ENCODE data around the gene MCTP2. TPM values are rescaled to one million over a fixed set of nuclear protein-coding genes. Genes with fewer than 3 reads are reported as not detected.

The MCTP2 gene
- total and polyA plus RNA-seq, 2 of the 13 experiments (the other 11 are each of a cell fraction or from before 2014, with no cell fraction given) = 5.1 to 8.6 TPM

GRCh38 chr15:94286583-94286982 is 55.2 kb downstream of the MCTP2 start:
- ChIA-PET CTCF (ENCODE audit: low intra/inter-chr PET ratio, low total read pairs) (no interaction called here), POLR2A (no interaction called here)
- WGBS (ENCODE audit: low lambda C conversion rate) = 50% methylated on average over 3 of the region's 3 CpGs
- Histone ChIP-seq H4K20me1 (ENCODE audit: insufficient read depth, low read length) (no peaks in the 10 kb centered on the region), H3K9me3 (ENCODE audit: low read length) (no peaks in the 10 kb centered on the region; the same call in 1 of the 2 replicates), H3K9ac (ENCODE audit: insufficient read depth, low read depth, low read length) (no peak overlapping the region), H3K27me3 (ENCODE audit: control insufficient read depth in 1 of 2, insufficient read depth in 2 of 2, low read length in 2 of 2) (no peaks in the 10 kb centered on the region), H2AFZ (ENCODE audit: low read length) (no peak overlapping the region), H3K4me3 (replicated peaks in 1 of 3; ENCODE audit: insufficient read depth in 1 of 3, low read depth in 2 of 3, low read length in 3 of 3) (no peak overlapping the region), H3K36me3 (replicated peaks in 1 of 2; ENCODE audit: control insufficient read depth in 1 of 2, insufficient read depth in 2 of 2, low read length in 2 of 2) (no peaks in the 10 kb centered on the region), H3K4me2 (ENCODE audit: low read depth, low read length) (no peak overlapping the region), H3K27ac (ENCODE audit: extremely low read length, insufficient read depth, low read length) (no peak overlapping the region), H3K79me2 (ENCODE audit: insufficient read depth, low read length) (no peaks in the 10 kb centered on the region), H3K4me1 (ENCODE audit: insufficient read depth, low read length) (no peaks in the 10 kb centered on the region)
- intact Hi-C loops (cut with micrococcal nuclease; ENCODE audit: unreplicated experiment) (no loop called here), in situ Hi-C loops (cut with HindIII; ENCODE audit: extremely low pct_ligation_motif_present, low pct_unique_long_range_greater_than_20kb) (no loop called here)
- DNase-seq (ENCODE audit: low spot score) = no peak
- TF ChIP-seq ZNF337 (CRISPR knock-in tag; IDR thresholded peaks at IDR 0.05; ENCODE audit: borderline replicate concordance, low read depth) = no peak
- TF ChIP-seq RORA (CRISPR knock-in tag; IDR thresholded peaks at IDR 0.05) = no peak
- no peak for TF ChIP-seq ZSCAN21 (CRISPR knock-in tag; IDR thresholded peaks at IDR 0.05; ENCODE audit: borderline replicate concordance)
- no peak for TF ChIP-seq SMAD1 (CRISPR knock-in tag; IDR thresholded peaks at IDR 0.05; ENCODE audit: borderline replicate concordance, low read depth)
- no peak for TF ChIP-seq E2F5 (CRISPR knock-in tag; conservative IDR thresholded peaks at IDR 0.05)
- TF ChIP-seq ZNF101 (CRISPR knock-in tag; IDR thresholded peaks at IDR 0.05; ENCODE audit: borderline replicate concordance, low read depth) = no peak
- ATAC-seq = no peak
- BruUV-seq (replicated peaks) = no TSS peak
- FAIRE-seq = no peak

GRCh38 chr15:94287794-94288246 is 56.5 kb downstream of the MCTP2 start:
- intact Hi-C loops (cut with micrococcal nuclease; ENCODE audit: unreplicated experiment) = no loop called here
- no peaks in the 10 kb centered on the region for H3K79me2 ChIP-seq (ENCODE audit: insufficient read depth, low read length)

More at GRCh38 chr15:94287794-94288246, 56.5 kb downstream of the MCTP2 start:
- TF ChIP-seq ZNF891 (CRISPR knock-in tag; IDR thresholded peaks at IDR 0.05) = no peak
- TF ChIP-seq SRF (IDR thresholded peaks at IDR 0.05; ENCODE audit: low read depth, low read length) = no peak
- FAIRE-seq = no peak
- Histone ChIP-seq H3K4me1 (ENCODE audit: insufficient read depth, low read length) (no peaks in the 10 kb centered on the region), H3K4me2 (ENCODE audit: low read depth, low read length) (no peak overlapping the region), H4K20me1 (ENCODE audit: insufficient read depth, low read length) (no peaks in the 10 kb centered on the region), H3K4me3 (replicated peaks in 1 of 3; ENCODE audit: insufficient read depth in 1 of 3, low read depth in 2 of 3, low read length in 3 of 3) (no peak overlapping the region), H3K9me3 (ENCODE audit: low read length) (no peaks in the 10 kb centered on the region; the same call in 1 of the 2 replicates), H3K27ac (ENCODE audit: extremely low read length, insufficient read depth, low read length) (no peak overlapping the region), H3K36me3 (replicated peaks in 1 of 2; ENCODE audit: control insufficient read depth in 1 of 2, insufficient read depth in 2 of 2, low read length in 2 of 2) (no peaks in the 10 kb centered on the region), H3K9ac (ENCODE audit: insufficient read depth, low read depth, low read length) (no peak overlapping the region), H2AFZ (ENCODE audit: low read length) (no peak overlapping the region), H3K27me3 (ENCODE audit: control insufficient read depth in 1 of 2, insufficient read depth in 2 of 2, low read length in 2 of 2) (no peaks in the 10 kb centered on the region)
- DNase-seq (ENCODE audit: low spot score) = no peak
- CTCF ChIA-PET (ENCODE audit: low intra/inter-chr PET ratio, low total read pairs) = no interaction called here
- BruUV-seq (replicated peaks) = no TSS peak
- POLR2A ChIA-PET = no interaction called here
- in situ Hi-C loops (cut with HindIII; ENCODE audit: extremely low pct_ligation_motif_present, low pct_unique_long_range_greater_than_20kb) = no loop called here
- 46% methylated on average over 4 of the region's 4 CpGs for WGBS (ENCODE audit: low lambda C conversion rate)
- no peak for ATAC-seq

All from HepG2 (cell line).